ENCODE data around the gene LOXL3. TPM values are rescaled to one million over a fixed set of nuclear protein-coding genes. Genes with fewer than 3 reads are reported as not detected.

The LOXL3 gene
- total RNA-seq, 4 donors from 2014 or later: 7.2 to 13.2 (median 8.6) TPM

DNA sequence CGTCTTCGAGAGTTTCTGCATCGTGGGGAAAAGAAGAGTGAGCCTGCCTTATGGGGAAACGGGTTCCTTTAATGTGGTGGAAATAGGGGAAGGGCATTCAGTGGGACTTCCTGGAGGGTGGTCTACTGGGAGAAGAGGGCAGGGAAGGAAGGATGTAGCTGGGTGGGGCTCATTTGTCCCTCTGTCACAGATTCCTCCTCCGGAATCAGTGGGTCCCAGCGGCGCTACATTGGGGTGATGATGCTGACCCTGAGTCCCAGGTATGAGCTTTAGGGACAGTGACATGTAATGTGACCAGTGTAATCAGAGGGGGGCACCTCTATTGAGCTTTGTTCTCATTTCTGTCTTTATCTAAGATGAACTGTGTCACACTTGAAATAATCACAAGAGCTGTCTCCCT is 22.1 kb downstream of the LOXL3 start:
- no peak overlapping the region for H3K4me3 ChIP-seq
- peaks cover 0 to 52% of the 10 kb centered on the region in 2 donors for H3K36me3 ChIP-seq
- no peak for ATAC-seq
- 79% methylated on average over 4 of the region's 7 CpGs; no CpG with 5 or more reads in 1 of the 2 donors for WGBS, 2 donors (ENCODE audit: low coverage in 1 of 2)
- H3K4me1 ChIP-seq: peaks cover 2 to 44% (median 15%) of the 10 kb centered on the region in 3 donors
- H3K9me3 ChIP-seq: no peaks in the 10 kb centered on the region
- H3K27ac ChIP-seq: no peak overlapping the region
- TF ChIP-seq POLR2A (IDR thresholded peaks at IDR 0.05) (no peak), EP300 (IDR thresholded peaks at IDR 0.05) (no peak), POLR2AphosphoS5 (IDR thresholded peaks at IDR 0.05) (no peak)
- TF ChIP-seq, protein P1, sequence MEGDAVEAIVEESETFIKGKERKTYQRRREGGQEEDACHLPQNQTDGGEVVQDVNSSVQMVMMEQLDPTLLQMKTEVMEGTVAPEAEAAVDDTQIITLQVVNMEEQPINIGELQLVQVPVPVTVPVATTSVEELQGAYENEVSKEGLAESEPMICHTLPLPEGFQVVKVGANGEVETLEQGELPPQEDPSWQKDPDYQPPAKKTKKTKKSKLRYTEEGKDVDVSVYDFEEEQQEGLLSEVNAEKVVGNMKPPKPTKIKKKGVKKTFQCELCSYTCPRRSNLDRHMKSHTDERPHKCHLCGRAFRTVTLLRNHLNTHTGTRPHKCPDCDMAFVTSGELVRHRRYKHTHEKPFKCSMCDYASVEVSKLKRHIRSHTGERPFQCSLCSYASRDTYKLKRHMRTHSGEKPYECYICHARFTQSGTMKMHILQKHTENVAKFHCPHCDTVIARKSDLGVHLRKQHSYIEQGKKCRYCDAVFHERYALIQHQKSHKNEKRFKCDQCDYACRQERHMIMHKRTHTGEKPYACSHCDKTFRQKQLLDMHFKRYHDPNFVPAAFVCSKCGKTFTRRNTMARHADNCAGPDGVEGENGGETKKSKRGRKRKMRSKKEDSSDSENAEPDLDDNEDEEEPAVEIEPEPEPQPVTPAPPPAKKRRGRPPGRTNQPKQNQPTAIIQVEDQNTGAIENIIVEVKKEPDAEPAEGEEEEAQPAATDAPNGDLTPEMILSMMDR (IDR thresholded peaks at IDR 0.05): no peak
- no peaks in the 10 kb centered on the region for H3K27me3 ChIP-seq

DNA sequence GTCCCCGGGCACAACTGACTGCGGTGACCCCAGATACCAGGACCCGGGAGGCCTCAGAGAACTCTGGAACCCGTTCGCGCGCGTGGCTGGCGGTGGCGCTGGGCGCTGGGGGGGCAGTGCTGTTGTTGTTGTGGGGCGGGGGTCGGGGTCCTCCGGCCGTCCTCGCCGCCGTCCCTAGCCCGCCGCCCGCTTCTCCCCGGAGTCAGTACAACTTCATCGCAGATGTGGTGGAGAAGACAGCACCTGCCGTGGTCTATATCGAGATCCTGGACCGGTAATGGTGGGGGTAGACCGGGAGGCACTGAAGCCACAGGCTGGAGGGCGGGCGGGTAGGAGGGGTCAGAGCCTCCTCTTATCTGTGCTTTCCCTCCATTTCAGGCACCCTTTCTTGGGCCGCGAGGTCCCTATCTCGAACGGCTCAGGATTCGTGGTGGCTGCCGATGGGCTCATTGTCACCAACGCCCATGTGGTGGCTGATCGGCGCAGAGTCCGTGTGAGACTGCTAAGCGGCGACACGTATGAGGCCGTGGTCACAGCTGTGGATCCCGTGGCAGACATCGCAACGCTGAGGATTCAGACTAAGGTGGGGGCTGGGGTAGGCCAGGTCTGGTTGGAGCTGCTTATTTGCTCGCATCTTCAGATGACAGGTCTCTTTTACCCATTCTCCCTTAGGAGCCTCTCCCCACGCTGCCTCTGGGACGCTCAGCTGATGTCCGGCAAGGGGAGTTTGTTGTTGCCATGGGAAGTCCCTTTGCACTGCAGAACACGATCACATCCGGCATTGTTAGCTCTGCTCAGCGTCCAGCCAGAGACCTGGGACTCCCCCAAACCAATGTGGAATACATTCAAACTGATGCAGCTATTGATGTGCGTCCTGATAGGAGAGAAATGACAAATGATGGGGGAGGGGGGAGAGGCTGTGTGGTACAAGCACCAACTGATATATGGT is 23.2 kb downstream of the LOXL3 start:
- Histone ChIP-seq H3K27ac (peak overlapping the region; percentile 60 to 91 (median 88)), H3K9me3 (no peaks in the 10 kb centered on the region), H3K36me3 (peaks cover 0 to 64% of the 10 kb centered on the region in 2 donors), H3K4me1 (peaks cover 2 to 44% (median 15%) of the 10 kb centered on the region in 3 donors), H3K27me3 (no peaks in the 10 kb centered on the region), H3K4me3 (peak overlapping the region; percentile 80 to 94)
- TF ChIP-seq POLR2AphosphoS5 (IDR thresholded peaks at IDR 0.05): no peak
- TF ChIP-seq EP300 (IDR thresholded peaks at IDR 0.05): no peak
- TF ChIP-seq, protein P1 (IDR thresholded peaks at IDR 0.05): no peak
- TF ChIP-seq POLR2A (IDR thresholded peaks at IDR 0.05): no peak
- ATAC-seq: no peak
- WGBS, 2 donors (ENCODE audit: low coverage in 1 of 2): 1 to 4% methylated on average over 19 to 20 of the region's 54 CpGs

DNA sequence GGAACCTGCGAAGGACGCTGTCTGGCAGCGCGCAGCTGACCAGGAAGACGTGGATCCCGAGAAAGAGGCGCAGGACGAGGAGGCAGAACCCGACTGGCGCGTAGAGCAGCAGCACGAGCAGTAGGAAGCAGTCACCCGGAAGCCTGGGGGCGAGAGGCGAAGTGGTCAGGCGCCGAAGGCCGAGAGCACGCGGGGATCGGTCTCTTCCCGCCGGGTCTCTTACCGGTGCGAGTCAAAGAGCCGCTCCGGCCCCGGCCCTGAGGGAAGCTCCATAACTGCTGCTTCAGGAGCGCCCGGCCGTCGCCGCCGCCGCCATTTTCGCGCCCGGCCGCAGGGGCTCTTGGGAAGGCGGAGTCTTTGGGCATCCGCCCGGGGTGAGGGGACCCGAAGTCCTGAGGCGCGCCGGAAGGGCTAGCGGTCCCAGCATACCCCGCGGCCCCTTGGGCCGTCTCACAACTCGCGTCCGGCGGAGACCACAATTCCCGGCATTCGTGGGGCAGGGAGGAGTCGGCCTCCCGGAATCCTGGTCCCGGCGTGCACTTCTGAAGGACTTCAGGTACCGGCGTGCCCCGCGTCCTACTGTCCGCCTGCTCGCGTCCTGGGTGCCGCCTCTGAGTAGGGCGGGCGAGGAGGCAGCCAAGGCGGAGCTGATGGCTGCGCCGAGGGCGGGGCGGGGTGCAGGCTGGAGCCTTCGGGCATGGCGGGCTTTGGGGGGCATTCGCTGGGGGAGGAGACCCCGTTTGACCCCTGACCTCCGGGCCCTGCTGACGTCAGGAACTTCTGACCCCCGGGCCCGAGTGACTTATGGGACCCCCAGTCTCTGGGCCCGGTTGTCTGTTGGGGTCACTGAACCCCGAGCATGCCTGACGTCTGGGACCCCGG is 24.1 kb downstream of the LOXL3 start, which contains the start of the genes AUP1 and HTRA2:
AUP1 (minus strand) TSS at position 350 of the 882 bp plus-strand sequence; CDS start at position 273, 77 bp downstream.
HTRA2 (plus strand) TSS at position 577 of the 882 bp plus-strand sequence; CDS start at position 651, 74 bp downstream.
- peak; percentile 97 for ATAC-seq
- Histone ChIP-seq H3K9me3 (no peaks in the 10 kb centered on the region), H3K4me1 (peaks cover 2 to 44% (median 15%) of the 10 kb centered on the region in 3 donors), H3K4me3 (peak within 1 kb of the TSS; percentile 80 to 94), H3K27me3 (no peaks in the 10 kb centered on the region), H3K27ac (peak within 1 kb of the TSS; percentile 62 to 92 (median 90)), H3K36me3 (peaks cover 0 to 64% of the 10 kb centered on the region in 2 donors)
- no CpG with 5 or more reads among the region's 87 CpGs for WGBS, 2 donors (ENCODE audit: low coverage in 1 of 2)
- TF ChIP-seq EP300 (IDR thresholded peaks at IDR 0.05) (no peak), POLR2AphosphoS5 (IDR thresholded peaks at IDR 0.05) (peak; percentile 91), POLR2A (IDR thresholded peaks at IDR 0.05) (peak; percentile 82 to 84)
- TF ChIP-seq, protein P1 (IDR thresholded peaks at IDR 0.05): peak in 2 of 4 experiments; percentile 7 to 10

DNA sequence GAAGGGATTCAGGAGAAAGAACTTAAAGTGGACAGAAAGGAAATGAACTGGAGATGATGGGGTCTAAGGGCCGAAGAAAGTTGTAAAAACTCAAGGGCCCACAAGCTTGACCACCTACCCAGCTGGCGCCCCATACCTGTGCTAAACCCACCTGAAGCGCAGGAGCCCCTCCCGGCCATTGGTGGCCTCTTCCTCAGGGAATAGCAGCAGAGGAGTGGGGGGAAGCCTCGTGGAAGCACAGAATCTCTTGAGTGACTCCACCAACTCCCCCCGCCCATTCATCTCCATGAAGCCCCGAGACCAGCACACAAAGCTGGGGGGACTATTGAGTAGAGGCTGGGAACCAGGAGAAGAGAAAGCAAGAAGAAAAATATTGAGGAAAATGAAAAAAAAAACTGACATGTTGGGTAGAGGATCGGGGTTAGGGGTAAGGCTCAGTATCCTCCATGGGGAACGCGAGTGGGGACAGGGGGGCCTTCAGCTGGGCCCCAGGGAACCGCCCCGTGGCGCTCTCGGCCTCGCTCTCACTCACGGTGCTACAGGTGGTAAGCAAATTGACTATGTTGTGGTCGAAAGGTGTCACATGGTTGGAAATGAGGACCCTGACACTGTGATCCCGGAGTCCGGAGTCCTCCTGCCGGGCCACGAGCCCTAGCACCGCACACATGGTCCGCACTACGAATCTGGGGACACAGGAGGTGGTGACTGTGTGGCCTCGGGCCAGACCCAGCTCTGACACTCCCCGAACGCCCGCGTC is 25.0 kb downstream of the LOXL3 start:
- Histone ChIP-seq H3K9me3 (no peaks in the 10 kb centered on the region), H3K36me3 (peaks cover 0 to 55% of the 10 kb centered on the region in 2 donors), H3K27me3 (no peaks in the 10 kb centered on the region), H3K27ac (peak overlapping the region; percentile 62 to 92 (median 90)), H3K4me3 (peak overlapping the region; percentile 80 to 94), H3K4me1 (peaks cover 2 to 44% (median 15%) of the 10 kb centered on the region in 3 donors)
- WGBS, 2 donors (ENCODE audit: low coverage in 1 of 2): 0 to 22% methylated on average over 10 to 19 of the region's 29 CpGs
- TF ChIP-seq POLR2AphosphoS5 (IDR thresholded peaks at IDR 0.05): no peak
- TF ChIP-seq, protein P1 (IDR thresholded peaks at IDR 0.05): no peak
- no peak for TF ChIP-seq POLR2A (IDR thresholded peaks at IDR 0.05)
- TF ChIP-seq EP300 (IDR thresholded peaks at IDR 0.05): no peak
- no peak for ATAC-seq
